Stimulated activated memory B cell treated with anti-CD40 and anti-IgM and Interleukin-4, amounts not matched to agents 10 μg/mL and 1 μg/mL and 100 μg/mL, for 72 hours (primary cell): ENCODE data around the gene POPDC2.

Experiments
- ATAC-seq: fragments of 150-1000 bp; cut with Tn5 transposase; 2 replicates; pipeline ENCODE4 v1.10.0; 2021
- H3K27ac Mint-ChIP-seq: one replicate; pipeline ENCODE4 v1.8.0; 2022; ENCODE audit warnings: mild to moderate bottlenecking, mixed read lengths
- H3K27me3 Mint-ChIP-seq: one replicate; pipeline ENCODE4 v1.8.0; 2022; ENCODE audit warnings: mixed read lengths
- H3K36me3 Mint-ChIP-seq: one replicate; pipeline ENCODE4 v1.8.0; 2022; ENCODE audit warnings: mixed read lengths
- H3K4me1 Mint-ChIP-seq: one replicate; pipeline ENCODE4 v1.8.0; 2022; ENCODE audit warnings: mixed read lengths
- H3K4me3 Mint-ChIP-seq: one replicate; pipeline ENCODE4 v1.8.0; 2022; ENCODE audit warnings: mild to moderate bottlenecking, moderate library complexity, mixed read lengths
- H3K9me3 Mint-ChIP-seq: one replicate; pipeline ENCODE4 v1.8.0; 2022; ENCODE audit warnings: mixed read lengths

POPDC2 gene

DNA sequence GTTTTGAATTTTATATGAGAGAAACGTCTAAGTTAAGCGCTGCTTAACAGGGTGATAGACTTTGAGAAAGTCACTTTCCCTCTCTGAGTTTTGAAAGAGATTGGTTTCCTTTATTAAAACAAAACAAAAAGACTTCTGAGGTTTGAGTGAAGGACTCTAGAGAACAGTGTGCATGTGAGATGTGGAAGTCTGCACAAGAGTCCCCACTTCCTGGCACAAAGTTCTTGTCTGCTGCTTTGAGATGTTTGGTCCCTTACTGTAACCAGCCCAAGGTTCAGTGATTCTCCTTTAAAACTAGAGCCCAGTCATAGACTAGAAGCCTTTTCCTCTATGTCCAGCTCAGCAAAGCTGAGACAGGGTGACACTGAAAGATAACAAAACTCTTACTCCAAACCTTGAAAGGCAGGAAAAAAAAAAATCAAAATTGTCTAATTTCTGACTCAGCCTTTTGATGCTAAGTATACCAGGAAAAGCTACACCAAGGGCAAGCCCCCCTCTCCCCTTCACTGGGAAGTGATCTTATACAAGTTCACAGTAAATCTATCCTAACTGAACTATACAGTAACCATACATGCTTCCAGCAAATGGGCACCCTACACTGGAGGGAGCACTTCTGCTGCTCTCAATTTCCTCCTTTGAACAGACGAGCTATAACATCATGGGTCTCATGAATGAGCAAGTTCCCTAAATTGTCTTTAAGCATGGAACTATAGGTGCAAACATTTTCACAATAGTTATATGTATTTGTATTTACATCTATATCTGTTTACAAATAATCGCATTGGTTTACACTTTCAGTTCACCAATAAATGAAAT lies 2.3 kb downstream of the POPDC2 start:
- H3K27me3 Mint-ChIP-seq, result no peaks in the 10 kb centered on the region
- H3K4me3 Mint-ChIP-seq, result no peak overlapping the region
- no peaks in the 10 kb centered on the region for H3K9me3 Mint-ChIP-seq
- ATAC-seq, result no peak
- peak overlapping the region; percentile 60 for H3K27ac Mint-ChIP-seq
- peaks cover 32% of the 10 kb centered on the region for H3K4me1 Mint-ChIP-seq
- peaks cover 40% of the 10 kb centered on the region for H3K36me3 Mint-ChIP-seq

DNA sequence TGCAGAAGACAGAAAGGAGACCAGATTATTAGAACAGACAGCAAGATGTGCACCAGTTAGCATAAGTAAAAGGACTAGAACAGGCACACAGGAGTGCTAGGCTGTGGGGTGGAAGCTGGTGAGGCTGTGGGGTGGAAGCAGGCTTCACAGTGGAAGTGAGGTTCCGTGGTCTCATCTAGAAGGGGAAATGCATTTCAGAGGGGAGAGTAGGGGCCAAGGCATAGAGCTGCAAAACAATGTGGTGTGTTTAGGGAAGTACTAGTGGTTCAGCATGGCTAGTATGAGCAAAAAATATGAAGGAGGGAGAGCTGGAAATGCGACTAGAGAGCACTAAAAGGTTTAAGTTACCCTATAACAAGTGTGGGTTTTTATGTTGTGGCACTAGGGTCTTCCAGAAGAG lies 6.5 kb downstream of the POPDC2 start:
- Mint-ChIP-seq H3K27ac (no peak overlapping the region), H3K36me3 (peaks cover 53% of the 10 kb centered on the region), H3K27me3 (no peaks in the 10 kb centered on the region), H3K4me1 (peaks cover 27% of the 10 kb centered on the region), H3K9me3 (no peaks in the 10 kb centered on the region), H3K4me3 (no peak overlapping the region)
- ATAC-seq, result no peak

GRCh38 chr3:119652306-119653033 lies 7.9 kb downstream of the POPDC2 start:
- H3K27ac Mint-ChIP-seq, result peak overlapping the region; percentile 75
- peaks cover 55% of the 10 kb centered on the region for H3K36me3 Mint-ChIP-seq
- H3K4me3 Mint-ChIP-seq, result no peak overlapping the region
- peak; percentile 51 for ATAC-seq
- H3K27me3 Mint-ChIP-seq, result no peaks in the 10 kb centered on the region
- H3K4me1 Mint-ChIP-seq, result peaks cover 18% of the 10 kb centered on the region
- no peaks in the 10 kb centered on the region for H3K9me3 Mint-ChIP-seq

- no peak for ATAC-seq
- Mint-ChIP-seq H3K27ac (no peak overlapping the region), H3K4me3 (no peak overlapping the region), H3K36me3 (peaks cover 64% of the 10 kb centered on the region), H3K9me3 (no peaks in the 10 kb centered on the region), H3K27me3 (no peaks in the 10 kb centered on the region), H3K4me1 (peaks cover 17% of the 10 kb centered on the region)
These were observed 10.6 kb downstream of the POPDC2 start for GRCh38 chr3:119649761-119650160.

DNA sequence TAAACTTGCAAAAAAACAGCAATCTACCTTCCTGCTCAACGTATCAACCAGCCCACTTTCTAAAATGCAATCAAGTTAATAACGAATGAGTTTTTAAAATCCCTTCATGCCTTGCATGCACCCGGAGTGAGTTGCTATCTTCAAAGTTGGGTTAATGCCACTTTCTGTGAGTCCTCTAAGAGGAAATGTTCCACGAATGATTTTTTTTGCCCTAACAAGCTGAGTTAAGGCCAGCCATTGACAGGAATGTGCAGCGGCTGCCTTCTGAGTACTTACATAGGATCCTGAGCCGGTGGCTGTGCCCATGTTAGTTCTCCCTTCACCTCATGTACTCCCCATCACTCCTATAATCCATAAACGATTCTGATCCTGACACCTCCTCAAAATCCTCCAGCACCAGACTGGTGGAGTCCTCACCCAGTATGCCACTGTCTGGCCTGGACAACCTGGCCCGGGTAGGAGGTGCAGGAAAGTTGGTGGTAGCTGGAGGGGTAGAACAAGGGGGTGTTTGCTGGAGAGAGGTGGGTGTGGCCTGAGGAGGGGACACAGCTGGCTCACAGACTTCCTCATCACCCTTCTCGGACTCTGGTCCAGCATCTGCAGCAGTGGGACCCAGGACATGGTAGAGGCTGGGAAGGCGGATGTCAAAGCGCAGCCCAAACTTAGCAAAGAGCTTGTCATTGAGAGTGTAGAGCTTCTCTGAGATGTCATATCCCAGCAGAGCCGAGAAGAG lies 12.4 kb downstream of the POPDC2 start:
- no peak for ATAC-seq
- H3K36me3 Mint-ChIP-seq, result peaks cover 65% of the 10 kb centered on the region
- H3K27ac Mint-ChIP-seq, result no peak overlapping the region

DNA sequence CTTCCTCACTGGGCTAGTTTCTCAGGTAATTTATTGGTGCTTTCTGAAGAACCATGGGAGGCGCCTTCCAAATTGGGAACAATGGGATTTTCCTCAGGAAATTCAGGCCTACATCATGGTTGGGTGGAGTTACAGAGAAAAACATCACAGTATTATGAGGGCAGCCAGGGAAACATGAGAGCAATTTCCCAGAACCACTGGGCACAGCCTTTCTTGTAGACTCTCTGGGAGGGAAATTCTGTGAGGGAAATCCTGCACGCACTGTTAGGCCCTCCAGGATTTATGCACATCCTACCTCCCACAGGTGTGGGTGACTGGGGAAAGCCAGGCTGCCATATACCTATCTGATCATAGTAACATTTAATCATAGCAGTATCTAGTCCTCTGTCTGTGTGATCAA lies 13.2 kb downstream of the POPDC2 start:
- Mint-ChIP-seq H3K36me3 (peaks cover 60% of the 10 kb centered on the region), H3K27ac (no peak overlapping the region), H3K4me1 (peaks cover 5% of the 10 kb centered on the region), H3K27me3 (no peaks in the 10 kb centered on the region), H3K9me3 (no peaks in the 10 kb centered on the region), H3K4me3 (no peak overlapping the region)
- ATAC-seq, result no peak

More for the DNA sequence above, 12.4 kb downstream of the POPDC2 start:
- H3K4me3 Mint-ChIP-seq, result no peak overlapping the region
- H3K4me1 Mint-ChIP-seq, result peaks cover 12% of the 10 kb centered on the region
- no peaks in the 10 kb centered on the region for H3K9me3 Mint-ChIP-seq
- no peaks in the 10 kb centered on the region for H3K27me3 Mint-ChIP-seq

DNA sequence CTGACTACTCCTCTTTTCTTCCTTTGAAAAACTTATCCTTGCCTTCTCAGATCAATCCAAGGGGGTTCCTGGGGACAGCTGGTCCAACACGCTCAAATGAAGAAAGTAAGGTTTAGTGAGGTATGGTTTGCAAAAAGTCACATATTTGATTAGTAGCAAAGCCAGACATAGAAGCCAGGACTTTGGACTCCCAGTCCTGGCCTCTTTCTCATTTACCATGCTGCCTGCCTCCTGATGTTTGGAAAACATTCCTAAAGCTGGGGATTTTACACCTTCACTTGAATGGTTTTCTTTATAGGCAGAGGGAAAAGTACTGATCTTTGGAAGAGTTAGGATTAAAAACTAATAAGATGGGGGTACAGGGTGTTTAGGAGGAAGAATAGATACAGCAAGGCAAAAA lies 14.6 kb downstream of the POPDC2 start:
- Mint-ChIP-seq H3K4me1 (no peaks in the 10 kb centered on the region), H3K27ac (peak overlapping the region; percentile 1), H3K9me3 (no peaks in the 10 kb centered on the region), H3K4me3 (no peak overlapping the region), H3K36me3 (peaks cover 59% of the 10 kb centered on the region), H3K27me3 (no peaks in the 10 kb centered on the region)
- no peak for ATAC-seq

GRCh38 chr3:119644481-119644880 lies 15.9 kb downstream of the POPDC2 start:
- no peaks in the 10 kb centered on the region for H3K27me3 Mint-ChIP-seq
- no peaks in the 10 kb centered on the region for H3K9me3 Mint-ChIP-seq
- H3K36me3 Mint-ChIP-seq, result peaks cover 65% of the 10 kb centered on the region
- H3K4me3 Mint-ChIP-seq, result no peak overlapping the region
- no peak overlapping the region for H3K27ac Mint-ChIP-seq
- no peak for ATAC-seq
- peaks cover 10% of the 10 kb centered on the region for H3K4me1 Mint-ChIP-seq

- ATAC-seq, result no peak
- Mint-ChIP-seq H3K27ac (peak overlapping the region; percentile 42), H3K36me3 (peaks cover 59% of the 10 kb centered on the region), H3K4me3 (no peak overlapping the region), H3K4me1 (peaks cover 19% of the 10 kb centered on the region), H3K27me3 (no peaks in the 10 kb centered on the region), H3K9me3 (no peaks in the 10 kb centered on the region)
These were observed 16.9 kb downstream of the POPDC2 start for GRCh38 chr3:119643528-119643927.

DNA sequence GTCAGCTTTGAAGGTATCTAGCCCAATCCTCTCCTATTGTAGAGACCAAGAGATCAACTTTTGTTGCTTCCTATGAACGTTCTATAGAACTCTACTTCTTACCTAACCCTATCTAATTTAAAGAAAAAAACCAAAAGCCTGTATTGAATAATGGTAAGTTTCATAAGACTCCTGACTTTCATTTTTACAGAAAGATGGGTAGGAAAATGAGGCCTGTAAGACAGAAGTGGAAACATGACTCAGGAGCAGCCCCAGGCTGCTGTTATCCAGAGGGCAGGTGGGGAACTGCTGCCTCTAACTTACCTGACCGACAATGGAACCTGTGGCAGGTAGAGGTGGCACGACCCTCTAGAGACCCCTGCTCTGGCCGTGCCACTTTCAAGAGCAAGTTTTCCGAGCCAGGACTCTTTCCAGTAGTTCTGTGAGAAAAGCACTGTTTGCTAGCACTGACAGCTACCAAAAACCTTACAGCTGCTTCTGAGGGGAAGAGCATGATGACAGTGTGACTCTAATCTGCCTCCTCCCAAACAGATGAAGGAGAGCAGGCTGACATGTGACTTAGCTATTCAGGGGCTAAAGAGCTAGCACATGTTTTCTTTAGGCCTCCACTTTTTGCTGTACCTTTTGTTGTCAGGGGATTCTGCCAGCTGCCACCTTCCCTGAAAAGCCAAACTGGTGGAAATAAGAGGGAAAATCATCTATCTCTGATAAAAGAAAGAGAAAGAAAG lies 17.5 kb downstream of the POPDC2 start:
- H3K4me1 Mint-ChIP-seq, result peaks cover 26% of the 10 kb centered on the region
- H3K4me3 Mint-ChIP-seq, result no peak overlapping the region
- ATAC-seq, result no peak
- no peaks in the 10 kb centered on the region for H3K27me3 Mint-ChIP-seq
- no peaks in the 10 kb centered on the region for H3K9me3 Mint-ChIP-seq
- H3K36me3 Mint-ChIP-seq, result peaks cover 54% of the 10 kb centered on the region
- peak overlapping the region; percentile 42 for H3K27ac Mint-ChIP-seq

DNA sequence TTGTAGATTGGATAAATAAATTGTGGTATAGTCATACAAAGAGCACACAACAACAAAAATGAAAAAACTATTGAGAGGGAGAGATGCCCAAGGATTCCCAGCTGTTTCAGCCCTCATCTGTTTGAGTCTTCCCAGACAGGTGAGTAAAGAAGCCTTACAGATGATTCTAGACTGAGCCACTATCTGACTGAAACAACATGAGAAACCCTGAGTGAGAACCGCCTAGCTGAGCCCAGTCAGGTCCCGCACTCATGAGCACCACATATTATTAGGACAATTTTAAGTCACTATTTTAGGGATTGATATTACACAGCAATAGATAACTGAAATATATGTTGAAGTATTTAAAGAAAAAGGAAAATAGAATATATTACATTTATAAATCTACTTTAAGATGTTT lies 19.0 kb downstream of the POPDC2 start:
- H3K4me3 Mint-ChIP-seq, result no peak overlapping the region
- no peaks in the 10 kb centered on the region for H3K9me3 Mint-ChIP-seq
- H3K27me3 Mint-ChIP-seq, result no peaks in the 10 kb centered on the region
- H3K4me1 Mint-ChIP-seq, result peaks cover 41% of the 10 kb centered on the region
- peaks cover 47% of the 10 kb centered on the region for H3K36me3 Mint-ChIP-seq
- peak overlapping the region; percentile 100 for H3K27ac Mint-ChIP-seq
- no peak for ATAC-seq

DNA sequence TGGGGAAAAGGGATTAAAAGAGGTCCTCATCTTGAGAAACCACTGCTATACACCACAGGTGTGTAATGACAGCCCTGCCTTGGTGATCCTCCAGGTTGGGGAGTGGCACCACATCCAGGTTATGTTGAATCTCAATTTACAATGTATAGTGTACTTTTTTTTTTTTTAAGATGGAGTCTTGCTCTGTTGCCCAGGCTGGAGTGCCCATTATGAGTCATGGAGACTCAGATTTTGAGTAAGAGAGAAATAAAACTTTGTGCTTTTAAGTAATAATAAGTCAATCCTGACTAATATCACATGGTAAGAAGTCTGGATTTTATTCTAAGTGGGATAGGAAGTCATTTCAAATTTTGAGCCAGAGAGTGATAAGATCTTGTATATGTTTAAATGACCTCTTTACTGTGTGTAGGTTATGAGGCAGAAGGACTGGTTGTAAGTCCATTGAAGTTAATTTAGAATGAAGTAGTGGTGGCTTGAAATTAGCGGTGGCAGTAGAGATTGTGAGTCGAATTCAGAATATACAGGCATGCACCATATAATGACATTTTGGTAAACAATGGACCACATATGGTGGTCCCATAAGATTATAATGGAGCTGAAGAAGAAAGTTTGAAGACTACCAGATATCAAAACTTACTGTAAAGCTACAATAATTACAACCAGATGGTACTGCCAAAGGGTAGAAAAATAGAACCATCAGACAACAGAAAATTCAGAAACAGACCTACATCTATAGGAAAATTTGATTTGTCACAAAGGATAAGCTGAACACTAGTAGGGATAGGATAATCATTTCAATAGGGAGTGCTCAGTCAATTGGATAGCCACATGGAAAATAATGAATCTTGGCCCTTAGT lies 20.7 kb downstream of the POPDC2 start:
- Mint-ChIP-seq H3K9me3 (no peaks in the 10 kb centered on the region), H3K27me3 (no peaks in the 10 kb centered on the region), H3K4me3 (no peak overlapping the region), H3K27ac (peak overlapping the region; percentile 100), H3K4me1 (peaks cover 45% of the 10 kb centered on the region), H3K36me3 (peaks cover 33% of the 10 kb centered on the region)
- no peak for ATAC-seq

GRCh38 chr3:119637679-119638477 lies 22.5 kb downstream of the POPDC2 start:
- peak overlapping the region; percentile 77 for H3K4me3 Mint-ChIP-seq
- peak; percentile 75 for ATAC-seq

More at GRCh38 chr3:119637679-119638477, 22.5 kb downstream of the POPDC2 start:
- Mint-ChIP-seq H3K4me1 (peaks cover 58% of the 10 kb centered on the region), H3K27me3 (no peaks in the 10 kb centered on the region), H3K9me3 (no peaks in the 10 kb centered on the region), H3K27ac (peak overlapping the region; percentile 100), H3K36me3 (peaks cover 22% of the 10 kb centered on the region)
